Measurements from ENCODE around the gene ANK3. TPM values are rescaled to one million over a fixed set of nuclear protein-coding genes. Genes with fewer than 3 reads are reported as not detected.

The ANK3 gene
- total and polyA plus RNA-seq, 2 experiments from 2014 or later = 46.5 to 85.2 TPM

- Histone ChIP-seq H3F3A (replicated peaks; ENCODE audit: low read depth) (no peaks in the 10 kb centered on the region), H3K36me3 (ENCODE audit: insufficient read depth) (no peaks in the 10 kb centered on the region), H3K9me2 (ENCODE audit: insufficient read depth) (no peaks in the 10 kb centered on the region), H2AFZ (no peak overlapping the region), H3K4me3 (no peak overlapping the region), H3K27ac (ENCODE audit: low read depth) (no peak overlapping the region), H3K79me2 (replicated peaks; ENCODE audit: insufficient read depth) (no peaks in the 10 kb centered on the region), H4K20me1 (replicated peaks; ENCODE audit: insufficient read depth) (no peaks in the 10 kb centered on the region), H3K4me1 (ENCODE audit: insufficient read depth) (peaks cover 27% of the 10 kb centered on the region), H3K4me2 (no peak overlapping the region), H3K27me3 (ENCODE audit: insufficient read depth) (no peaks in the 10 kb centered on the region)
- DNase-seq (ENCODE audit: low spot score) (peak; percentile 25), ATAC-seq (peak; percentile 52)
- Mint-ChIP-seq H3K27ac (no peak overlapping the region), H3K4me3 (no peak overlapping the region), H3K9me3 (no peaks in the 10 kb centered on the region), H3K4me1 (peaks cover 36% of the 10 kb centered on the region), H3K36me3 (ENCODE audit: low read depth) (no peaks in the 10 kb centered on the region), H3K27me3 (ENCODE audit: insufficient read depth, low read depth, poor library complexity) (peaks cover 2% of the 10 kb centered on the region)
- peak; percentile 46 to 69 for TF ChIP-seq CTCF (conservative IDR thresholded peaks at IDR 0.05; ENCODE audit: low read depth in 2 of 2)
- TF ChIP-seq POLR2AphosphoS5 (IDR thresholded peaks at IDR 0.05; ENCODE audit: low read depth) = no peak
Measured at GRCh38 chr10:60335708-60336107, 54.0 kb downstream of the ANK3 start.

- no peaks in the 10 kb centered on the region for H3K9me2 ChIP-seq (ENCODE audit: insufficient read depth)
- no peaks in the 10 kb centered on the region for H4K20me1 ChIP-seq (replicated peaks; ENCODE audit: insufficient read depth)
- Mint-ChIP-seq H3K27me3 (ENCODE audit: insufficient read depth, low read depth, poor library complexity) (peaks cover 2% of the 10 kb centered on the region), H3K9me3 (no peaks in the 10 kb centered on the region), H3K36me3 (ENCODE audit: low read depth) (no peaks in the 10 kb centered on the region), H3K4me1 (peaks cover 36% of the 10 kb centered on the region), H3K4me3 (no peak overlapping the region), H3K27ac (no peak overlapping the region)
- no peaks in the 10 kb centered on the region for H3K79me2 ChIP-seq (replicated peaks; ENCODE audit: insufficient read depth)
- peaks cover 27% of the 10 kb centered on the region for H3K4me1 ChIP-seq (ENCODE audit: insufficient read depth)
- H3F3A ChIP-seq (replicated peaks; ENCODE audit: low read depth) = no peaks in the 10 kb centered on the region
- DNase-seq (ENCODE audit: low spot score) = no peak
- H3K27ac ChIP-seq (ENCODE audit: low read depth) = no peak overlapping the region
- no peaks in the 10 kb centered on the region for H3K36me3 ChIP-seq (ENCODE audit: insufficient read depth)
- H3K4me3 ChIP-seq = no peak overlapping the region
- no peaks in the 10 kb centered on the region for H3K27me3 ChIP-seq (ENCODE audit: insufficient read depth)
- H2AFZ ChIP-seq = no peak overlapping the region
- no peak overlapping the region for H3K4me2 ChIP-seq
- no peak for ATAC-seq
- TF ChIP-seq EZH2 (IDR thresholded peaks at IDR 0.05; ENCODE audit: low read depth, unreplicated experiment) = no peak
- TF ChIP-seq STAT1 (IDR thresholded peaks at IDR 0.05; ENCODE audit: unreplicated experiment) = no peak
- TF ChIP-seq, protein P1, sequence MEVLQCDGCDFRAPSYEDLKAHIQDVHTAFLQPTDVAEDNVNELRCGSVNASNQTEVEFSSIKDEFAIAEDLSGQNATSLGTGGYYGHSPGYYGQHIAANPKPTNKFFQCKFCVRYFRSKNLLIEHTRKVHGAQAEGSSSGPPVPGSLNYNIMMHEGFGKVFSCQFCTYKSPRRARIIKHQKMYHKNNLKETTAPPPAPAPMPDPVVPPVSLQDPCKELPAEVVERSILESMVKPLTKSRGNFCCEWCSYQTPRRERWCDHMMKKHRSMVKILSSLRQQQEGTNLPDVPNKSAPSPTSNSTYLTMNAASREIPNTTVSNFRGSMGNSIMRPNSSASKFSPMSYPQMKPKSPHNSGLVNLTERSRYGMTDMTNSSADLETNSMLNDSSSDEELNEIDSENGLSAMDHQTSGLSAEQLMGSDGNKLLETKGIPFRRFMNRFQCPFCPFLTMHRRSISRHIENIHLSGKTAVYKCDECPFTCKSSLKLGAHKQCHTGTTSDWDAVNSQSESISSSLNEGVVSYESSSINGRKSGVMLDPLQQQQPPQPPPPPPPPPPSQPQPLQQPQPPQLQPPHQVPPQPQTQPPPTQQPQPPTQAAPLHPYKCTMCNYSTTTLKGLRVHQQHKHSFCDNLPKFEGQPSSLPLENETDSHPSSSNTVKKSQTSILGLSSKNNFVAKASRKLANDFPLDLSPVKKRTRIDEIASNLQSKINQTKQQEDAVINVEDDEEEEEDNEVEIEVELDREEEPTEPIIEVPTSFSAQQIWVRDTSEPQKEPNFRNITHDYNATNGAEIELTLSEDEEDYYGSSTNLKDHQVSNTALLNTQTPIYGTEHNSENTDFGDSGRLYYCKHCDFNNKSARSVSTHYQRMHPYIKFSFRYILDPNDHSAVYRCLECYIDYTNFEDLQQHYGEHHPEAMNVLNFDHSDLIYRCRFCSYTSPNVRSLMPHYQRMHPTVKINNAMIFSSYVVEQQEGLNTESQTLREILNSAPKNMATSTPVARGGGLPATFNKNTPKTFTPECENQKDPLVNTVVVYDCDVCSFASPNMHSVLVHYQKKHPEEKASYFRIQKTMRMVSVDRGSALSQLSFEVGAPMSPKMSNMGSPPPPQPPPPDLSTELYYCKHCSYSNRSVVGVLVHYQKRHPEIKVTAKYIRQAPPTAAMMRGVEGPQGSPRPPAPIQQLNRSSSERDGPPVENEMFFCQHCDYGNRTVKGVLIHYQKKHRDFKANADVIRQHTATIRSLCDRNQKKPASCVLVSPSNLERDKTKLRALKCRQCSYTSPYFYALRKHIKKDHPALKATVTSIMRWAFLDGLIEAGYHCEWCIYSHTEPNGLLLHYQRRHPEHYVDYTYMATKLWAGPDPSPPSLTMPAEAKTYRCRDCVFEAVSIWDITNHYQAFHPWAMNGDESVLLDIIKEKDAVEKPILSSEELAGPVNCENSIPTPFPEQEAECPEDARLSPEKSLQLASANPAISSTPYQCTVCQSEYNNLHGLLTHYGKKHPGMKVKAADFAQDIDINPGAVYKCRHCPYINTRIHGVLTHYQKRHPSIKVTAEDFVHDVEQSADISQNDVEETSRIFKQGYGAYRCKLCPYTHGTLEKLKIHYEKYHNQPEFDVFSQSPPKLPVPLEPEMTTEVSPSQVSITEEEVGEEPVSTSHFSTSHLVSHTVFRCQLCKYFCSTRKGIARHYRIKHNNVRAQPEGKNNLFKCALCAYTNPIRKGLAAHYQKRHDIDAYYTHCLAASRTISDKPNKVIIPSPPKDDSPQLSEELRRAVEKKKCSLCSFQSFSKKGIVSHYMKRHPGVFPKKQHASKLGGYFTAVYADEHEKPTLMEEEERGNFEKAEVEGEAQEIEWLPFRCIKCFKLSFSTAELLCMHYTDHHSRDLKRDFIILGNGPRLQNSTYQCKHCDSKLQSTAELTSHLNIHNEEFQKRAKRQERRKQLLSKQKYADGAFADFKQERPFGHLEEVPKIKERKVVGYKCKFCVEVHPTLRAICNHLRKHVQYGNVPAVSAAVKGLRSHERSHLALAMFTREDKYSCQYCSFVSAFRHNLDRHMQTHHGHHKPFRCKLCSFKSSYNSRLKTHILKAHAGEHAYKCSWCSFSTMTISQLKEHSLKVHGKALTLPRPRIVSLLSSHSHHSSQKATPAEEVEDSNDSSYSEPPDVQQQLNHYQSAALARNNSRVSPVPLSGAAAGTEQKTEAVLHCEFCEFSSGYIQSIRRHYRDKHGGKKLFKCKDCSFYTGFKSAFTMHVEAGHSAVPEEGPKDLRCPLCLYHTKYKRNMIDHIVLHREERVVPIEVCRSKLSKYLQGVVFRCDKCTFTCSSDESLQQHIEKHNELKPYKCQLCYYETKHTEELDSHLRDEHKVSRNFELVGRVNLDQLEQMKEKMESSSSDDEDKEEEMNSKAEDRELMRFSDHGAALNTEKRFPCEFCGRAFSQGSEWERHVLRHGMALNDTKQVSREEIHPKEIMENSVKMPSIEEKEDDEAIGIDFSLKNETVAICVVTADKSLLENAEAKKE (CRISPR knock-in tag; IDR thresholded peaks at IDR 0.05) = no peak
- no peak for TF ChIP-seq EZH2phosphoT487 (IDR thresholded peaks at IDR 0.05; ENCODE audit: unreplicated experiment)
- TF ChIP-seq NANOG (IDR thresholded peaks at IDR 0.05; ENCODE audit: borderline replicate concordance) = no peak
- TF ChIP-seq ZNF114 (CRISPR knock-in tag; IDR thresholded peaks at IDR 0.05) = no peak
- no peak for TF ChIP-seq ZNF331 (CRISPR knock-in tag; IDR thresholded peaks at IDR 0.05; ENCODE audit: low read depth)
- TF ChIP-seq REST (IDR thresholded peaks at IDR 0.05; ENCODE audit: unreplicated experiment) = no peak
Measured at GRCh38 chr10:60334991-60335390, 54.7 kb downstream of the ANK3 start.

Data from GM23338 (cell line).